HL-60 (cell line): ENCODE data around the gene MUC5AC.

Source experiments
- DNase-seq, 2 experiments: peaks; one replicate each; pipeline ENCODE4 v3.0.0-alpha.2; 2010 to 2020; ENCODE audit warnings: low read depth in 1 of 2, low spot score in 1 of 2
- H3K27ac ChIP-seq: fragments of 250-450 bp; sonication (Bioruptor Pico); replicated peaks from 2 replicates; pipeline ENCODE4 v1.5.1; 2020; ENCODE audit warnings: mild to moderate bottlenecking, moderate library complexity
- H3K27me3 ChIP-seq: fragments of 250-450 bp; sonication (Bioruptor Pico); 2 replicates; pipeline ENCODE4 v1.5.1; 2021; ENCODE audit warnings: mild to moderate bottlenecking, moderate library complexity; ENCODE audit not compliant: insufficient read depth, poor library complexity, severe bottlenecking
- H3K4me3 ChIP-seq: replicated peaks from 2 replicates; pipeline ENCODE4 v1.5.1; 2011; ENCODE audit warnings: mild to moderate bottlenecking, control low read depth, low read length; ENCODE audit not compliant: insufficient read depth
- CTCF ChIP-seq: IDR thresholded peaks from one replicate; pipeline ENCODE4 v1.5.1; 2011; ENCODE audit warnings: low read length, control low read depth, inconsistent platforms; ENCODE audit not compliant: insufficient read depth
- GABPA ChIP-seq: IDR thresholded peaks from 2 replicates; pipeline ENCODE4 v1.6.1; 2012; ENCODE audit warnings: low read depth
- POLR2AphosphoS5 ChIP-seq: IDR thresholded peaks from 2 replicates; pipeline ENCODE4 v1.6.1; 2012; ENCODE audit warnings: low read depth
- REST ChIP-seq: IDR thresholded peaks from 2 replicates; pipeline ENCODE4 v1.6.1; 2012; ENCODE audit warnings: low read depth; ENCODE audit not compliant: insufficient replicate concordance
- SPI1 ChIP-seq: IDR thresholded peaks from 2 replicates; pipeline ENCODE4 v1.6.1; 2012; ENCODE audit warnings: low read depth, mild to moderate bottlenecking, borderline replicate concordance

Gene MUC5AC

GRCh38 chr11:1155274-1155693, 2.5 kb upstream of the MUC5AC start:
- Histone ChIP-seq H3K27ac (no peak overlapping the region), H3K4me3 (no peak overlapping the region), H3K27me3 (peaks cover 5% of the 10 kb centered on the region)
- TF ChIP-seq POLR2AphosphoS5 (no peak), SPI1 (no peak), GABPA (no peak), CTCF (no peak), REST (no peak)
- DNase-seq, result no peak

- H3K27ac ChIP-seq, result no peak overlapping the region
- peaks cover 5% of the 10 kb centered on the region for H3K27me3 ChIP-seq
- no peak for DNase-seq
- no peak overlapping the region for H3K4me3 ChIP-seq
- TF ChIP-seq SPI1 (no peak), GABPA (no peak), POLR2AphosphoS5 (no peak), CTCF (no peak)
Observed at GRCh38 chr11:1156506-1157340, 1.0 kb upstream of the MUC5AC start.

- Histone ChIP-seq H3K27me3 (peaks cover 5% of the 10 kb centered on the region), H3K4me3 (no peak overlapping the region), H3K27ac (no peak overlapping the region)
- TF ChIP-seq POLR2AphosphoS5 (no peak), CTCF (no peak), SPI1 (no peak), REST (no peak), GABPA (no peak)
- DNase-seq, result no peak
Observed at GRCh38 chr11:1157341-1157644, 460 bp upstream of the MUC5AC start.
